ENCODE measurements around the gene ESYT2. TPM values are rescaled to one million over a fixed set of nuclear protein-coding genes. Genes with fewer than 3 reads are reported as not detected.

The ESYT2 gene
- total RNA-seq, 1 experiment from 2014 or later = 162 TPM

GRCh38 chr7:158820656-158821055 is 8.7 kb downstream of the ESYT2 start:
- no peaks in the 10 kb centered on the region; the same call in 1 of the 2 replicates for H4K20me1 ChIP-seq (ENCODE audit: insufficient read depth)
- peak overlapping the region; percentile 94 for H3K4me2 ChIP-seq
- peak overlapping the region; percentile 30; the same call in 1 of the 2 replicates for H3K4me3 ChIP-seq
- no peaks in the 10 kb centered on the region for H3K27me3 ChIP-seq (ENCODE audit: insufficient read depth, low read depth)
- peaks cover 85% of the 10 kb centered on the region for H3K4me1 ChIP-seq (replicated peaks; ENCODE audit: insufficient read depth)
- peaks cover 9% of the 10 kb centered on the region for H3K36me3 ChIP-seq (ENCODE audit: low read depth)
- TF ChIP-seq EZH2 (IDR thresholded peaks at IDR 0.05; ENCODE audit: low read depth) (no peak), CTCF (conservative IDR thresholded peaks at IDR 0.05) (no peak)
- ChIA-PET CTCF (no interaction called here), POLR2A (ENCODE audit: unreplicated experiment) (no interaction called here)
- peak overlapping the region; percentile 95 for H3K27ac ChIP-seq
- no TSS peak for BruUV-seq (replicated peaks)
- H3K9me3 ChIP-seq (ENCODE audit: insufficient read depth, low read depth) = no peaks in the 10 kb centered on the region
- H3F3A ChIP-seq (ENCODE audit: insufficient read depth, low read depth) = peaks cover 61% of the 10 kb centered on the region
- no peak for DNase-seq
- intact Hi-C loops (cut with micrococcal nuclease; ENCODE audit: unreplicated experiment) = no loop called here
- no peak overlapping the region for H2AFZ ChIP-seq
- no peaks in the 10 kb centered on the region for H3K9me2 ChIP-seq (ENCODE audit: insufficient read depth)
- H3K79me2 ChIP-seq (ENCODE audit: low read depth) = peaks cover 93% of the 10 kb centered on the region

- Histone ChIP-seq H3K9me2 (ENCODE audit: insufficient read depth) (no peaks in the 10 kb centered on the region), H3K4me3 (peak overlapping the region; percentile 48), H2AFZ (no peak overlapping the region), H3K4me1 (replicated peaks; ENCODE audit: insufficient read depth) (peaks cover 90% of the 10 kb centered on the region), H3K27ac (peak overlapping the region; percentile 95), H3K9me3 (ENCODE audit: insufficient read depth, low read depth) (no peaks in the 10 kb centered on the region), H3K27me3 (ENCODE audit: insufficient read depth, low read depth) (no peaks in the 10 kb centered on the region), H3K36me3 (ENCODE audit: low read depth) (peaks cover 8% of the 10 kb centered on the region; the same call in 1 of the 2 replicates), H3F3A (ENCODE audit: insufficient read depth, low read depth) (peaks cover 61% of the 10 kb centered on the region), H3K4me2 (peak overlapping the region; percentile 94), H3K79me2 (ENCODE audit: low read depth) (peaks cover 93% of the 10 kb centered on the region), H4K20me1 (ENCODE audit: insufficient read depth) (no peaks in the 10 kb centered on the region; the same call in 1 of the 2 replicates)
- DNase-seq = no peak
- intact Hi-C loops (cut with micrococcal nuclease; ENCODE audit: unreplicated experiment) = loop anchor here (5.0 kb wide), 2 partner anchors 117 to 1517 kb away; partner anchors contain the start of gene NCAPG2
- POLR2A ChIA-PET (ENCODE audit: unreplicated experiment) = no interaction called here
- CTCF ChIA-PET = interaction anchor here (1.4 kb wide), 1 partner anchor 36 kb away, joined by 4 read pairs; no protein-coding TSS in a partner anchor
- no TSS peak for BruUV-seq (replicated peaks)
- no peak for TF ChIP-seq CTCF (conservative IDR thresholded peaks at IDR 0.05)
- TF ChIP-seq EZH2 (IDR thresholded peaks at IDR 0.05; ENCODE audit: low read depth) = no peak
Observed at GRCh38 chr7:158819571-158820203, 9.6 kb downstream of the ESYT2 start.

- TF ChIP-seq EZH2 (IDR thresholded peaks at IDR 0.05; ENCODE audit: low read depth) = no peak
- TF ChIP-seq CTCF (conservative IDR thresholded peaks at IDR 0.05) = no peak
- peak overlapping the region; percentile 94 for H3K4me2 ChIP-seq
- H3K27ac ChIP-seq = peak overlapping the region; percentile 95
- H3K4me3 ChIP-seq = peak overlapping the region; percentile 48
- intact Hi-C loops (cut with micrococcal nuclease; ENCODE audit: unreplicated experiment) = loop anchor here (1.0 to 5.0 kb wide), 6 partner anchors 11 to 1516 kb away; partner anchors contain the start of genes DYNC2I1, ESYT2 and NCAPG2
- peak overlapping the region; percentile 74 for H2AFZ ChIP-seq
- peak; percentile 99 to 100 for DNase-seq
- peaks cover 91% of the 10 kb centered on the region for H3K79me2 ChIP-seq (ENCODE audit: low read depth)
- no peaks in the 10 kb centered on the region for H3K9me3 ChIP-seq (ENCODE audit: insufficient read depth, low read depth)
- peaks cover 61% of the 10 kb centered on the region for H3F3A ChIP-seq (ENCODE audit: insufficient read depth, low read depth)
- no peaks in the 10 kb centered on the region; the same call in 1 of the 2 replicates for H4K20me1 ChIP-seq (ENCODE audit: insufficient read depth)
- CTCF ChIA-PET = interaction anchor here (1.3 to 1.4 kb wide), 2 partner anchors 9 to 35 kb away, joined by 4 to 5 read pairs; no protein-coding TSS in a partner anchor
- H3K4me1 ChIP-seq (replicated peaks; ENCODE audit: insufficient read depth) = peaks cover 81% of the 10 kb centered on the region
- POLR2A ChIA-PET (ENCODE audit: unreplicated experiment) = interaction anchor here (0.5 to 0.6 kb wide), 2 partner anchors 35 to 67 kb away, joined by 4 to 7 read pairs; no protein-coding TSS in a partner anchor
- no peaks in the 10 kb centered on the region for H3K27me3 ChIP-seq (ENCODE audit: insufficient read depth, low read depth)
- no peaks in the 10 kb centered on the region for H3K9me2 ChIP-seq (ENCODE audit: insufficient read depth)
- TSS peak; percentile 72 for BruUV-seq (replicated peaks)
- H3K36me3 ChIP-seq (ENCODE audit: low read depth) = peaks cover 8% of the 10 kb centered on the region; the same call in 1 of the 2 replicates
Observed at GRCh38 chr7:158818325-158819213, 10.7 kb downstream of the ESYT2 start.
